Stimulated activated CD4-positive, alpha-beta T cell treated with anti-CD3 and anti-CD28 coated beads, Interleukin-4, amount 100 ng/mL, for 1 hour (primary cell): ENCODE data around the gene PNLDC1.

Experiments used
- DNase-seq: peaks from one replicate; pipeline ENCODE4 v3.0.0-alpha.2; 2020

Gene PNLDC1

DNA sequence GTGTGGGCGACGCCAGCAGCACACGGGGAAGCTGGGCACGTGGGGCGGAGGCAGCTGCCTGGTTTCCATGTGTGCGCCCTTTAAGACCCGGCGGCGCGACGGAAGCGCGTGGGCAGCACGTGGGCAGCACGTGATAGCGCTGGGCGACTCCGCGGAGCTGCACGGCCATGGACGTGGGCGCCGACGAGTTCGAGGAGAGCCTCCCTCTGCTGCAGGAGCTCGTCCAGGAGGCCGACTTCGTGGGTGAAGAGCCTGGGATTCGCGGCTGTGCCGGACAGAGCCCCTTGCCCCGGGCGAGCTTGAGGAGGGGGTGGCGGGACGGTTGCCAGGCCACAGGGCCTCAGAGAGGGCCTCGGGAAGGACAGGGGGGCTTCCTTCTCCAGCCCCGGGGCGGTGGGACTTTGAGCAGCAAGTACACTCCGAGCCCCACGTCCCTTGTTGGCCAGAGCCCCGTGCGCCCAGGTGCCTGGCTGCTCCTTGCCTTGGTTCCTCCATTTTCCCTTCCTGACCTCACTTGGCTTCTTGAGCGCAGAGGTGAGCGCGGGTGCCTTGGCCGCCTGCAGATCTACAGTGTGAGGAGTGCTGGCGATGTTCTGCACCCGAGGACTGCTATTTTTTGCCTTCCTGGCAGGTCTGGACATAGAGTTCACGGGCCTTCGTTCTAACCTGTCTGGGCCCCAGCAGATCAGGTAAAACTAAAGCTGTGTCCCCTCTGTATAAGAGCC lies at the start of gene PNLDC1:
PNLDC1 (plus strand) TSS at position 136 of the 725 bp plus-strand sequence; CDS start at position 168, 32 bp downstream.
- DNase-seq = no peak

DNA sequence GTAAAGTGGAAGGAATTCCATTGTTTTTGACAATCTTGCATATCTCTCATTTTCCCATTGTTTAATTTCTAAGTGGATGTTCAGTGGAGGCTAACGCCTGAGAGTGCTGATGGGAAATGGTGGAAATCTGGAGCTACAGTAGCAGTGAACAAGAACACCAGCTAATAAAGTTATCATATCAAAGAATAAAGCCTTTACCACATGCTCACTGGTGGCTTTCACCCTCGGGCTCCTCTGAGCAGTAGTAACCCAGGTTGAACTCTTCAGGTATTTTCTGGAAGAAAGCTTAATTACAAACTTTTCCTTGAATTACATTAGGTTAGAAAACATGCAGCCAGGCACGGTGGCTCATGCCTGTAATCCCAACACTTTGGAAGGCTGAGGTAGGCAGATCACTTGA lies 48.6 kb upstream of the PNLDC1 start:
- DNase-seq = no peak

DNA sequence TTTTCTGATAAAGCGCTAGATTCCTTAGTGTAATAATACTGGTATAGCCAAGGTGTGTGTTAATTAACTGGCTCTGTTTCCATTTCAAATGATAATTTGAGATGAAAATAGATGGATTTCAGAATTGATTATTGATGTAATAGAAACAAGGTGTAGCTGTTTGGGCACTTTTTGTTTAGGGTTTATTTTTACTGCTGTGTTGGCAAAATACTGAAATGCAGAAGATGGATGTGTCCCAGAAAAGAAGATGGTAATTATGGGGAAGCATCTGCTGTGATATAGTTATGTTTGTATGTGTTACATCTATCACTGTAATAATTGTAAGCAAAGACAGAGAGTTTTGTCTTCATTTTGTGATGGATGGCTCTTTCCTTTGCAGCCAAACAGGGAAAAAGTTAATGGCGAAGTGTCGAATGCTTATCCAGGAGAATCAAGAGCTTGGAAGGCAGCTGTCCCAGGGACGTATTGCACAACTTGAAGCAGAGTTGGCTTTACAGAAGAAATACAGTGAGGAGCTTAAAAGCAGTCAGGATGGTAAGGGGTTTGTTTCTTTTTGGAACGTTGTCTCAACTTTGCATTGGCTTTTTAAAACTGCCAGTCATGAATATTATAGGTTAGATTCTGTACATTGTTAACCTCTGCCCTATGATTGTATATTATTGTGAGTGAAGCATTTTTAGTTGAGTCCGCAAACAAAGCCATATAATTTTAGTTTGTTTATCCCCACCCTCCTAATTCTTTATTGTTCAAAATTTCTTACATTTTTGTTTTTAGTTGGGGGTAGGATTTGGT lies 46.8 kb upstream of the PNLDC1 start:
- no peak for DNase-seq

GRCh38 chr6:159754401-159754800 lies 45.7 kb upstream of the PNLDC1 start:
- DNase-seq = no peak

GRCh38 chr6:159754959-159755914 lies 44.8 kb upstream of the PNLDC1 start:
- DNase-seq = no peak

GRCh38 chr6:159756508-159756907 lies 43.6 kb upstream of the PNLDC1 start:
- no peak for DNase-seq

DNA sequence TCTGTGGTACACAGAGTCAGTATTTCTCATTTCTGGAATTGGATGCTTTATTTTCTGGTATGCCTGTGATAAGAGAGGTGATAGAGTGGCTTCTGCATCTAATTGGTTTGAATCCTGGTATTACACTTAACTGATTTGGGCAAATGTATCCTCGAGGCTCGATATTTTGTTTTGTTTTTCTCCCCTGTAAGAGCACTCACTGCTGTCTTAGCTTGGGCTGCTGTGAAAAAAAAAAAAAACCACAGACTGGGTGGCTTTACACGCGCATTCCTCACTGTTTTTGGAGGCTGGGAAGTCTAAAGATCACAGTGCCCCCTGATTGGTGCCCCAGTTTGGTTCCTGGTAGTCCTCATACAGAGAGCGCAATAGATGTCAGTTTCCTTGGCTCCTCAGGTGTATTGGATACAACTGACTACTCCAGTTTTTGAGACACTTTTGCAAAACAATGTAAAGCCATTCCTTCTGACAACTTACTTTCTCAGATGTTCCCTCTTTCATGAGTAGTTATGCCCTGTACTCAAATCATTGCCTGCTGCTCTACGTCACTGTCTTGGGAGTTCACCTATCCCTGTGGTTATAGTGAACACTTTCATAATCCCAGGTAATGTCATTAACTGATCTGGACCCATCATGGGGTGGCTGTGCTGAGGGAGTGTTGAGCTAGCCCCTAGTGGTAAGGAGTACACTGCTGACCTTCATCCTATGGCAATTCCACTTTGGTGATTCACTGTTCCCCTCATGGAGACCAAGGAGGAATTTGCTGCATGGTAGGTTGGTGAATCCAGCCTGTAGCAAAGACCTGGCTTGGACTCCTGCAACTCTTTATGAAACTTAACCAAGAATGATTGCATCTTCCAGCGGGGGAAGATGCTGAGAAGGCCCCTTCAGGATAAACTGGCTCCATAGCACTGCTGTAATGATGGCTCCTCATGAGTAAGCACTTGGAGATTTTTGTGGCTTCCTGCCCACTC lies 41.8 kb upstream of the PNLDC1 start:
- no peak for DNase-seq

DNA sequence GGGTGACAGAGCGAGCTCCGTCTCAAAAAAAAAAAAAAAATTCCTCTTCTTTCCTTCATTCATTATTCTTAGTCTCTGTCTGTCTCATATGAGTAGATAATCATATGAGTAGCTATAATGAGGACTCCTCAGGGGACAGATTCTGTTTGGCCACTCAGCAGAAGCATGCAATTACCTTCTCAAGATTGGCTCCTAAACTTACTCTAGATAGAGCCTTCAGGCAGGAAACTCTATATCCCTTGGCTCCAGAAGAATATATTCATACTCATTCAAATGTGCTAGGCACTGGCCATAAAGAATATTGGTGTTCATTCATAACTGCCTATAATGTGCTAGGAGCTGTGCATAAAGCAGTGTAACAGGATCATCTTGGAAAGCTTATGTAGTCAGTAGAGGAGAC lies 40.4 kb upstream of the PNLDC1 start:
- DNase-seq = no peak

DNA sequence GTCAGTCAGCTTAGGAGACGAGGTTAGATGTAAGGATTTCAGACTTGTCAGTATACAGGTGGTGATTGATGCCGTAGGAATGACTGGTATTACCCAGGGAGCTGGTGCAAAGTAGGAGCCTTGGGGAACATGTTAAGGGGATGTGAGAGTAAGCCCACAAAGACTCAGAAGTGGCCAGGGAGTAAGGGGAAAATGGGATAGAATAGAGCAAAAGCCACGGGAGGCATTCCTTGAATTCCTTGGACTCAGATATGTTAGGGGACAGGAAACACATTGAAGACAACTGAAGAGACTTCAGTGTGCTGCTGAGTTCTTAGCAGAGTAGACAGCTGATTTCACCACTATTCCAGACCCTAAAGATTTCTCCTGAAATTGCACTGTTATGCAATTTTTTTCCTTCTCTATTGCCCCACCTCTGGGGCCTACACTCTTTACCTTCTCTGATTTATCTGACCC lies 39.4 kb upstream of the PNLDC1 start:
- no peak for DNase-seq

DNA sequence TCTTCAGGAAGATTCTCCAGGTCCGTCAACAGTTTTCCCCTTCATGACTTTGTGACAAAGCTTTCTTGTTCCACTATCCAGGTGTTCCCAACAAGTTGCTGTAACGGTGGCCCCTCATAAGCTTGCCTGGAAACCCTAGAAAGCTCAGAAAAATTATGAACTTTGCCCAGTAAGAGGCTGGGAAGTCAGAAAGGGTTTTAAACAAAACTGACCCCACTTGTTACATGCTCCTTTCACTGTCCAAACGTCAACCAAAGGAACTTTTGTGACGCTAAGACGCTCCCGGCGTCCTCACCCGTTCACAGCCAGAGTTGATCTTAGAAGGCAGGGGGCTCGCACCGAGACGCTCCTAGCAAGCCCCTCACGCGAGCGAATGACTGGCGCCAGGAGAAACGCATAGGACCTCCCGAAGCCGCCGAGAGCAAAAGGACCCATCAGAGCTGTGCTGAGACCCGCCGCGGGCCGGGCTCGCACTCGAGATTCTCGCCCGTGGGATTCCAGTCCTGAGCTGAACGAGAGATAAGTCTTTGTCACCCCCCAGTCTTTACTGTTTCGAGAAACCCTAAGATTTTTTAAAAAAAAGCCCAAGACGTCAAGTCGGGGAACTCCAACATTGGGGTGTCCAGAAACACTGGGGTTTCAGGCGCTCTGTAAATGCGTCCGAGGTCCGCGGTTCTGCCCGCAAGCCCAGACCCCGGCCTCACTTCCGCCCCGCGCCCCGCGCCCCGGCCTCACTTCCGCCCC lies 38.8 kb upstream of the PNLDC1 start:
- DNase-seq = peak; percentile 32

DNA sequence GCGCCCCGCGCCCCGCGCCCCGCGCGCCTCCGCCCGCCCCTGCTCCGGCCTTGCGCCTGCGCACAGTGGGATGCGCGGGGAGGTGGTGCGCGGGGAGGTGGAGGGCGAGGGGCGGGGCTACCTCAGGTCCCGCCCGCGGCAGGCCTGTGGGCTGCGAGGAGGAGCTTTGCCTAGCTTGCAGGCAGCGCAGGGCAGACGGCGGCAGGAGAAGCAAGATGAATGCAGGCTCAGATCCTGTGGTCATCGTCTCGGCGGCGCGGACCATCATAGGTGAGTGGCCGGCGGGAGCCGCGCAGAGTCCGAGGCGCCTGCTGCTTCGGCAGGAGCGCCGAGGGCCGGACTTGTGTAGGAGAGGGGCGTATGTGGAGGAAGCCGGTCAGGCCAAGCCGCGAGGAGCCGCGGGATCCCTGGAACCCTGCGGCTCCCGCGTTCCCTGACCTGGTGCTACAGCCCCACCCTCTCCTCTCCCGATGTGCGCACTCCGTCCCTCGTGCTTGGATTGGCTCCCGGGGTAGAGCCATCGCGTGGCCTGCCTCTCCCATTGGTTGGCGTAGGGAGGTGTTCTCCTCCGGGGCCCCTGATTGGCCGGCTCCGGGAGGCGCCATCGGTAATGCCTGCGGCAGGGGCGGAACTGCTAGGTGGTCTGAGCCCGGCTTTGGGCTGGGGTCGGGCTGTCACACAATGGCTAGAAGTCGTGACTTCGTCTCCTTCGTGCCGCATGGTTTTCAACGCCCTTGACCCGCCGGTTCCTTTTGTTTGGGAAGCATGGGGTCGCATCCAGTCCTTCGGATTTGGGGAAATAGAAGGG lies 38.0 kb upstream of the PNLDC1 start, which contains the start of gene ACAT2:
ACAT2 (plus strand) TSS at position 173 of the 808 bp plus-strand sequence; CDS start at position 216, 43 bp downstream.
- DNase-seq = peak; percentile 89

- peak; percentile 18 for DNase-seq
Measured at GRCh38 chr6:159762681-159763293, 37.3 kb upstream of the PNLDC1 start.

- no peak for DNase-seq
Measured at GRCh38 chr6:159766906-159767305, 33.2 kb upstream of the PNLDC1 start.

GRCh38 chr6:159769470-159769869 lies 30.6 kb upstream of the PNLDC1 start:
- no peak for DNase-seq

DNA sequence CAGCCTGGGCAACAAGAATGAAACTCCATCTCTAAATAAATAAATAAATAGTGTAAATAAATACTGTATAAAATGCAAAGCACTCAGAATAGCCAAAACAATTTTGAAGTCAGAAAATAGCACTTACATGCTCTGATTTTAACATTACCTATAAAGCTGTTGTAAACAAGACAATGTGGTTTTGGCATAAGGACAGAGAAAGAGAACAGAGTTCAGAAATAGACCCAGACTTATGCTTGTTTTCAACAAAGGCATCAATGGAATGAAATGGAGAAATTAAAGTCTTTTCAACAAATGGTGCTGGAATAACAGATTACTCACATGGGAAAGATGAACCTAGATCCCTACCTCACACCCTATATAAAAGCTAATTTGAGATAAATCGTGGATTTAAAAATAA lies 27.9 kb upstream of the PNLDC1 start:
- no peak for DNase-seq

- no peak for DNase-seq
Measured at GRCh38 chr6:159777240-159777904, 22.7 kb upstream of the PNLDC1 start.

DNA sequence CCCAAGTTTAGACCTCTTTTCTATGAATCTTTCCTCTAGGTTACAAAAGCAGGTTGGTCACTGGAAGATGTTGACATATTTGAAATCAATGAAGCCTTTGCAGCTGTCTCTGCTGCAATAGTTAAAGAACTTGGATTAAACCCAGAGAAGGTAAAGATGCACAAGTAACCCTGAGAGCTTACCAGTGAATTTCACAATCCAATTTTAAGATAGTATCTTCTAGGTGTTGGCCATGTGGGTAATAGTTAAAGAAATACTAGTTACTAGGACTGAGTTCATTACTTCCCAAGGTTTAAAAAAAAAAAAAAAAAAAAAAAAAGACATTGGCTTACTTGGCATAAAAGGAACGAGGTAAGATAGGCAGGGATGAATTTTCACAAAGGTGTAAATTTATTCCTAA lies 21.9 kb upstream of the PNLDC1 start:
- DNase-seq = no peak

- no peak for DNase-seq
Measured at GRCh38 chr6:159778542-159779103, 21.5 kb upstream of the PNLDC1 start.

GRCh38 chr6:159788276-159788675 lies 11.8 kb upstream of the PNLDC1 start:
- peak; percentile 10 for DNase-seq
